Smooth muscle cell (in vitro differentiated cells): ENCODE data around the gene L3MBTL1. TPM values are rescaled to one million over a fixed set of nuclear protein-coding genes. Genes with fewer than 3 reads are reported as not detected.

ENCODE experiments used
- DNase-seq: peaks from one replicate; lab custom pipeline; 2025; ENCODE audit not compliant: unreplicated experiment; lab: John Stamatoyannopoulos, UW
- H2AFZ ChIP-seq: fragments of 200-600 bp; sonication (generic); 2 replicates; pipeline ENCODE4 v1.6.0; 2016; ENCODE audit warnings: antibody characterized with exemption, low read depth, mild to moderate bottlenecking
- H3F3A ChIP-seq: fragments of 200-600 bp; sonication (generic); 2 replicates; pipeline ENCODE4 v1.6.0; 2017; ENCODE audit warnings: antibody characterized with exemption, low read depth
- H3K27ac ChIP-seq: fragments of 200-600 bp; sonication (generic); 2 replicates; pipeline ENCODE4 v1.5.1; 2016; ENCODE audit warnings: low read depth, mild to moderate bottlenecking
- H3K27me3 ChIP-seq: fragments of 200-600 bp; sonication (generic); 2 replicates; pipeline ENCODE4 v1.6.1; 2016; ENCODE audit warnings: low read depth, mild to moderate bottlenecking
- H3K36me3 ChIP-seq: fragments of 200-600 bp; sonication (generic); 2 replicates; pipeline ENCODE4 v1.5.1; 2016; ENCODE audit warnings: low read depth
- H3K4me1 ChIP-seq: fragments of 200-600 bp; sonication (generic); 2 replicates; pipeline ENCODE4 v1.5.1; 2016; ENCODE audit warnings: low read depth
- H3K4me2 ChIP-seq: fragments of 200-600 bp; sonication (generic); 2 replicates; pipeline ENCODE4 v1.6.0; 2016; ENCODE audit warnings: mild to moderate bottlenecking
- H3K4me3 ChIP-seq: fragments of 200-600 bp; sonication (generic); 2 replicates; pipeline ENCODE4 v1.5.1; 2016; ENCODE audit warnings: mild to moderate bottlenecking
- H3K79me2 ChIP-seq: fragments of 200-600 bp; sonication (generic); 2 replicates; pipeline ENCODE4 v1.6.0; 2016; ENCODE audit warnings: low read depth, mild to moderate bottlenecking
- H3K9ac ChIP-seq: fragments of 200-600 bp; sonication (generic); 2 replicates; pipeline ENCODE4 v1.6.0; 2016; ENCODE audit warnings: low read depth
- H3K9me3 ChIP-seq: fragments of 200-600 bp; sonication (generic); replicated peaks from 2 replicates; pipeline ENCODE4 v1.5.1; 2016; ENCODE audit warnings: low read depth
- H4K20me1 ChIP-seq: fragments of 200-600 bp; sonication (generic); 2 replicates; pipeline ENCODE4 v1.6.0; 2016; ENCODE audit warnings: low read depth
- WGBS: methylation state at CpG from one replicate; pipeline ENCODE4 v1.1.7; 2016; ENCODE audit warnings: low lambda C conversion rate; 5-methylcytosine and 5-hydroxymethylcytosine counted together
- polyA plus RNA-seq: library from polyadenylated mRNA; unstranded; fragments of >200 nt; fragmentation: Nextera tagmentation; extraction: Ambion mirVana; gene quantifications from 2 replicates; pipeline ENCODE4 v1.2.1, GENCODE V29; 2016
- total RNA-seq: library from RNA; depleted of rRNA; stranded (reverse); fragments of >200 nt; gene quantifications from 2 replicates; pipeline ENCODE4 v1.2.3, GENCODE V29; 2014
- TF ChIP-seq, protein P1 (sequence below): fragments of 200-600 bp; sonication (generic); IDR thresholded peaks from 2 replicates; pipeline ENCODE4 v1.5.1; 2017; ENCODE audit warnings: borderline replicate concordance, mild to moderate bottlenecking, antibody characterized with exemption; ENCODE audit not compliant: insufficient read depth, poor library complexity, severe bottlenecking

L3MBTL1 gene
- total and polyA plus RNA-seq, 2 experiments from 2014 or later = 7.7 to 8.9 TPM

DNA sequence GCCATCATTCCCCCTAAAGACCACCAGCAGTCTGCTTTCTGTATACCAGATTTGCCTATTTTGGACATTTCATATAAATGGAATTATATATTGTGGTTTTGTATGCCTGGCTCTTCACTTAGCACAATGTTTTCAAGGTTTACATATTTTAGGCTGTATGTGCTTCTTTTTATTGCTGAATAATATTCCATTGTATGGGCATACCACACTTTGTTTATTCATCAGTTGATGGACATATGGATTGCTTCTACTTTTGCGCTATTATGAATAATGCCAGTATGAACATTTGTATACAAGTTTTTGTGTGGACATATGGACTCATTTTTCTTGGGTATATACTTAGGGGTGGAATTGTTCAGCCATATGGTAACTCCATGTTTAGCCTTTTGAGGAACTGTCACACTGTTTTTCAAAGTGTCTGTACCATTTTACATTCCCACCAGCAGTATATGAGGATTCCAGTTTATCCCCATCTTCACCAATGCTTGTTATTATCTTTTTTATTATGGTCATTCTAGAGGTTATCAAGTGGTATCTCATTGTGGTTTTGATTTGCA, 12.7 kb downstream of the L3MBTL1 start:
- DNase-seq = no peak
- H3K4me2 ChIP-seq = no peak overlapping the region
- WGBS = 89% methylated on average over 1 of the region's 1 CpG

DNA sequence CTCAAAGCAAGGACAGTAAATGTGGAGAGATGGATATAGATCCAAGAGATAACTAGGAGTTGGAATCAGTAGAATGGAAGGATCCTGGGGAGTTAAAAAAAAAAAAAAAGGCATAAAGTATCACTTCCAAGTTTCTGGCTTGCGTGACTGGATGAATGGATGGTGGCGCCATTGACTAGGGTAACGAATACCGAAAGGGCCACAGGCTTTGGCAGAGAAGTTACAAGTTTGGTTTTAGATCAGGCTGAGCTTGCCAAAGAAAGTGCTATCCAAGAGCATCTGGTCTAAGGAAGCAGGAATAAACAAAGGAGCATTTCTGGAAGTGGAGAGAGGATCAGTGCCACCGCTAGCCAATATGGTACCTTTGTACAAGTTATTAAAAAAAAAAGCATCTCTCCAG, 17.5 kb downstream of the L3MBTL1 start:
- TF ChIP-seq, protein P1, sequence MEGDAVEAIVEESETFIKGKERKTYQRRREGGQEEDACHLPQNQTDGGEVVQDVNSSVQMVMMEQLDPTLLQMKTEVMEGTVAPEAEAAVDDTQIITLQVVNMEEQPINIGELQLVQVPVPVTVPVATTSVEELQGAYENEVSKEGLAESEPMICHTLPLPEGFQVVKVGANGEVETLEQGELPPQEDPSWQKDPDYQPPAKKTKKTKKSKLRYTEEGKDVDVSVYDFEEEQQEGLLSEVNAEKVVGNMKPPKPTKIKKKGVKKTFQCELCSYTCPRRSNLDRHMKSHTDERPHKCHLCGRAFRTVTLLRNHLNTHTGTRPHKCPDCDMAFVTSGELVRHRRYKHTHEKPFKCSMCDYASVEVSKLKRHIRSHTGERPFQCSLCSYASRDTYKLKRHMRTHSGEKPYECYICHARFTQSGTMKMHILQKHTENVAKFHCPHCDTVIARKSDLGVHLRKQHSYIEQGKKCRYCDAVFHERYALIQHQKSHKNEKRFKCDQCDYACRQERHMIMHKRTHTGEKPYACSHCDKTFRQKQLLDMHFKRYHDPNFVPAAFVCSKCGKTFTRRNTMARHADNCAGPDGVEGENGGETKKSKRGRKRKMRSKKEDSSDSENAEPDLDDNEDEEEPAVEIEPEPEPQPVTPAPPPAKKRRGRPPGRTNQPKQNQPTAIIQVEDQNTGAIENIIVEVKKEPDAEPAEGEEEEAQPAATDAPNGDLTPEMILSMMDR = no peak
- H3K9me3 ChIP-seq = no peaks in the 10 kb centered on the region
- no peaks in the 10 kb centered on the region for H3K4me1 ChIP-seq
- 93% methylated on average over 5 of the region's 5 CpGs for WGBS
- no peaks in the 10 kb centered on the region for H3K27me3 ChIP-seq
- DNase-seq = no peak
- H3K79me2 ChIP-seq = no peaks in the 10 kb centered on the region
- H4K20me1 ChIP-seq = no peaks in the 10 kb centered on the region
- H3K27ac ChIP-seq = no peak overlapping the region
- H3K4me3 ChIP-seq = no peak overlapping the region
- H3K36me3 ChIP-seq = no peaks in the 10 kb centered on the region
- H3F3A ChIP-seq = no peaks in the 10 kb centered on the region
- no peak overlapping the region for H2AFZ ChIP-seq
- H3K9ac ChIP-seq = no peak overlapping the region
- no peak overlapping the region for H3K4me2 ChIP-seq

More for the DNA sequence above, 12.7 kb downstream of the L3MBTL1 start:
- Histone ChIP-seq H3K36me3 (no peaks in the 10 kb centered on the region), H3K27ac (no peak overlapping the region), H2AFZ (no peak overlapping the region), H3K4me1 (no peaks in the 10 kb centered on the region), H3K9me3 (no peaks in the 10 kb centered on the region), H3K9ac (no peak overlapping the region), H3K79me2 (no peaks in the 10 kb centered on the region), H3K4me3 (no peak overlapping the region), H3F3A (no peaks in the 10 kb centered on the region), H4K20me1 (no peaks in the 10 kb centered on the region), H3K27me3 (no peaks in the 10 kb centered on the region)
- TF ChIP-seq, protein P1 = no peak

DNA sequence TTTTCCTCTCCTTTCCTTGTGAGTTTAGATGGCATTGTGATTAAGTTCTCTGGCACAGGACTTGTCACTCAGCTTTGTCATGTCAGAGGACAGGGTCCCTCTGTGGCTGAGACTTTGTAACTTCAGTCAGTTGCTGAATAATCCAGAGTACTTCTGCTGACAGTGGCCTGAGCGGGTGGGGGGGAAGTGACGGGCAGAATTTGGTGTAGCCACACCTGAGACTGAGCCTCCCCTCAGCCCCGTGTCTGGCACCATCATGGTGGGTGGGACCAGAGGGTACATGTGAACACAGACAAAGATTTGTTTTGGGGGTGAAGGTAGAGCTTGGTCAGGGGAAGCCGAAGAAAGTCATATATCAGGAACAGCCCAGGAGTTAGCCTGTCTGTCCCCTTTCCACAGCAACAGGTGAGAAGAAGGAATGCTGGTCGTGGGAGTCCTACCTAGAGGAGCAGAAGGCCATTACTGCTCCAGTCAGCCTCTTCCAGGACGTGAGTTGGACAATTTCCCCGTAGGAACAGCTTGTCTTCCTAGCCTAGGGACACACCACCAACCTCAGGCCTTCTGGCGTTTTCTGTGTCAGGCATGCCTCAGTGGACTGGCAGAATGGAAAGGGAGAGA, 20.9 kb downstream of the L3MBTL1 start:
- H3K4me3 ChIP-seq = no peak overlapping the region
- no peaks in the 10 kb centered on the region for H3K27me3 ChIP-seq
- no peaks in the 10 kb centered on the region for H3K79me2 ChIP-seq
- TF ChIP-seq, protein P1 = no peak
- H3K4me2 ChIP-seq = no peak overlapping the region
- no peaks in the 10 kb centered on the region for H4K20me1 ChIP-seq
- no peak for DNase-seq
- no peaks in the 10 kb centered on the region for H3K9me3 ChIP-seq
- WGBS = 89% methylated on average over 8 of the region's 8 CpGs
- no peaks in the 10 kb centered on the region for H3K4me1 ChIP-seq
- H2AFZ ChIP-seq = no peak overlapping the region
- H3F3A ChIP-seq = no peaks in the 10 kb centered on the region
- no peak overlapping the region for H3K27ac ChIP-seq
- H3K9ac ChIP-seq = no peak overlapping the region
- no peaks in the 10 kb centered on the region for H3K36me3 ChIP-seq

DNA sequence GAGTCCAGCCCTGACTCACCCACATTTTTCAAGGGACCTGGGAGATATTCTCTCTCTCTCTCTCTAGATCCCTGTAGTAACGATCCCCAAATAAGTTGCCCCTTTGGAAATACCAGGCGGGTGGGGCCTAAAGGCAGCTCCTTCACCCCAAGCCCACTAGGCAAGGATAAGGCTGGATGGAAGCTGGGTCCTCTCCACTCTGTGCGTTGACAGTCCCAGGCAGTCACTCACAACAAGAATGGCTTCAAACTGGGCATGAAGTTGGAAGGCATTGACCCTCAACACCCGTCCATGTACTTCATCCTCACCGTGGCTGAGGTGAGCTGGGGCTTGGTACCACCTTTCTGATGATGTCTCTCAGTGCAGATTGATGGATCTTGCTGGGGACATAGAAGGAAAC, 21.6 kb downstream of the L3MBTL1 start:
- Histone ChIP-seq H3K36me3 (no peaks in the 10 kb centered on the region), H3F3A (no peaks in the 10 kb centered on the region), H3K4me1 (no peaks in the 10 kb centered on the region), H3K79me2 (no peaks in the 10 kb centered on the region), H4K20me1 (no peaks in the 10 kb centered on the region), H3K4me3 (no peak overlapping the region), H3K9me3 (no peaks in the 10 kb centered on the region), H3K27me3 (no peaks in the 10 kb centered on the region), H3K27ac (no peak overlapping the region), H2AFZ (no peak overlapping the region), H3K9ac (no peak overlapping the region), H3K4me2 (no peak overlapping the region)
- WGBS = 93% methylated on average over 5 of the region's 5 CpGs
- TF ChIP-seq, protein P1 = no peak
- DNase-seq = no peak
